Measurements from ENCODE around the gene XPOT.
A peak's percentile ranks its signal among the peaks of the same experiment; 100 is the strongest.

DNA sequence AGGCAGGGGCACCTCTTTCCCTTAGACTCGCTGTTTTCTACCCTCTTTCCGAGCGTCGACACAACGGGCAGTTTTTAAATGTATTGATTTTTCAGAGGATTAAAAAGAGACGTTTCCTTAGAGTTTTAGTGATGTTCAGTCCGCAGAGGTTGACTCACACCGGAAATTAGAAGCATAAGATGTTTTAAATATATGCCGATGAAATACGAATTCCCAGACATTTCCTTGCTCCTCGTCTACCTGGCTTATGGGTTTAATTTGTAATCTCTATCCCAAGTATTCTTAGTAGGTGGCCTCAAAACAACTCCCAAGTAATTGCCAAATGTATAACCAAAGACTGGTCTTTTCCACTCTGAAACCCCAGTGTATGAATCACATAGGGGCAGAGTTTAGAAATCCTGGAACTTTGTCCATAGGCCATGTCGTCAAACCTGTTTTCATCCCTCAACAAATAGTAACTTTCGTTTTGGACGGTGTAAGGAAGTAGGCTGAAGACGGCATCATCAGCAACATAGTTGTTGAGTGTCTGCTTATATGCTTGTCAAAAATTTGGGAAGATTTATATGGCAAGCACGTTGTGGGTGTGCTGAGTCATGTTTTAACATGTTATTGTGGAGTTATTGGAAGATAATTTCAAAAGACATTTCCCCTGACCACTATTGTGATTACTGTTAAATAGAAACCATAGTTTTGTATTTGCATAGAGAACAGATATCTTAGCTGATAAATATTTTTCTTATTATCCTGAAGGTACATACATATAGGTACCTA, 48.6 kb downstream of the XPOT start:
- peak; percentile 73; the same call in 1 of the 2 replicates for TF ChIP-seq POLR2A (IDR thresholded peaks at IDR 0.05; ENCODE audit: low read depth, low read length)
- TF ChIP-seq MAFK (IDR thresholded peaks at IDR 0.05; ENCODE audit: low read depth, low read length): peak; percentile 73
- 0 out of 2 replicates have a peak, but pooled peaks have one; percentile 38 for TF ChIP-seq MXI1 (IDR thresholded peaks at IDR 0.05; ENCODE audit: borderline replicate concordance, low read depth, low read length)
- TF ChIP-seq, protein P1, sequence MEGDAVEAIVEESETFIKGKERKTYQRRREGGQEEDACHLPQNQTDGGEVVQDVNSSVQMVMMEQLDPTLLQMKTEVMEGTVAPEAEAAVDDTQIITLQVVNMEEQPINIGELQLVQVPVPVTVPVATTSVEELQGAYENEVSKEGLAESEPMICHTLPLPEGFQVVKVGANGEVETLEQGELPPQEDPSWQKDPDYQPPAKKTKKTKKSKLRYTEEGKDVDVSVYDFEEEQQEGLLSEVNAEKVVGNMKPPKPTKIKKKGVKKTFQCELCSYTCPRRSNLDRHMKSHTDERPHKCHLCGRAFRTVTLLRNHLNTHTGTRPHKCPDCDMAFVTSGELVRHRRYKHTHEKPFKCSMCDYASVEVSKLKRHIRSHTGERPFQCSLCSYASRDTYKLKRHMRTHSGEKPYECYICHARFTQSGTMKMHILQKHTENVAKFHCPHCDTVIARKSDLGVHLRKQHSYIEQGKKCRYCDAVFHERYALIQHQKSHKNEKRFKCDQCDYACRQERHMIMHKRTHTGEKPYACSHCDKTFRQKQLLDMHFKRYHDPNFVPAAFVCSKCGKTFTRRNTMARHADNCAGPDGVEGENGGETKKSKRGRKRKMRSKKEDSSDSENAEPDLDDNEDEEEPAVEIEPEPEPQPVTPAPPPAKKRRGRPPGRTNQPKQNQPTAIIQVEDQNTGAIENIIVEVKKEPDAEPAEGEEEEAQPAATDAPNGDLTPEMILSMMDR (conservative IDR thresholded peaks at IDR 0.05; ENCODE audit: low read depth, low read length): no peak
- TF ChIP-seq BHLHE40 (IDR thresholded peaks at IDR 0.05; ENCODE audit: low read depth, low read length): peak; percentile 48; the same call in 1 of the 2 replicates
- peak; percentile 60 for TF ChIP-seq CEBPB (IDR thresholded peaks at IDR 0.05; ENCODE audit: low read depth, low read length)
- TF ChIP-seq RAD21 (IDR thresholded peaks at IDR 0.05; ENCODE audit: low read length): no peak
- TF ChIP-seq, protein P2, sequence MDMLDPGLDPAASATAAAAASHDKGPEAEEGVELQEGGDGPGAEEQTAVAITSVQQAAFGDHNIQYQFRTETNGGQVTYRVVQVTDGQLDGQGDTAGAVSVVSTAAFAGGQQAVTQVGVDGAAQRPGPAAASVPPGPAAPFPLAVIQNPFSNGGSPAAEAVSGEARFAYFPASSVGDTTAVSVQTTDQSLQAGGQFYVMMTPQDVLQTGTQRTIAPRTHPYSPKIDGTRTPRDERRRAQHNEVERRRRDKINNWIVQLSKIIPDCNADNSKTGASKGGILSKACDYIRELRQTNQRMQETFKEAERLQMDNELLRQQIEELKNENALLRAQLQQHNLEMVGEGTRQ (IDR thresholded peaks at IDR 0.05; ENCODE audit: low read depth, low read length): no peak
- TF ChIP-seq, protein P3, sequence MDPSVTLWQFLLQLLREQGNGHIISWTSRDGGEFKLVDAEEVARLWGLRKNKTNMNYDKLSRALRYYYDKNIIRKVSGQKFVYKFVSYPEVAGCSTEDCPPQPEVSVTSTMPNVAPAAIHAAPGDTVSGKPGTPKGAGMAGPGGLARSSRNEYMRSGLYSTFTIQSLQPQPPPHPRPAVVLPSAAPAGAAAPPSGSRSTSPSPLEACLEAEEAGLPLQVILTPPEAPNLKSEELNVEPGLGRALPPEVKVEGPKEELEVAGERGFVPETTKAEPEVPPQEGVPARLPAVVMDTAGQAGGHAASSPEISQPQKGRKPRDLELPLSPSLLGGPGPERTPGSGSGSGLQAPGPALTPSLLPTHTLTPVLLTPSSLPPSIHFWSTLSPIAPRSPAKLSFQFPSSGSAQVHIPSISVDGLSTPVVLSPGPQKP (IDR thresholded peaks at IDR 0.05; ENCODE audit: borderline replicate concordance, low read depth, low read length): no peak
- no peak for TF ChIP-seq RFX5 (IDR thresholded peaks at IDR 0.05; ENCODE audit: low read depth, low read length)
- no peak for TF ChIP-seq RCOR1 (IDR thresholded peaks at IDR 0.05; ENCODE audit: insufficient replicate concordance, low read length)
- no peak for TF ChIP-seq SMC3 (IDR thresholded peaks at IDR 0.05; ENCODE audit: low read depth, low read length)
- peak; percentile 70 for TF ChIP-seq FOS (IDR thresholded peaks at IDR 0.05; ENCODE audit: low read depth, low read length)
